Nasal cavity respiratory epithelium epithelial cell of viscerocranial mucosa (primary cell): ENCODE data around the gene C11orf97. TPM values are rescaled to one million over a fixed set of nuclear protein-coding genes. Genes with fewer than 3 reads are reported as not detected.

ENCODE experiments used
- total RNA-seq: library from RNA; depleted of rRNA; stranded (reverse); fragments of >200 nt; gene quantifications from 2 replicates; pipeline ENCODE4 v1.2.3, GENCODE V29; 2014

C11orf97 gene
- not detected in 2 replicates for total RNA-seq

GRCh38 chr11:94511932-94512781 is at the start of gene C11orf97:
Gene C11orf97, plus strand, starts transcription at chr11:94512461. Its CDS starts 68 bp downstream, at chr11:94512529.

GRCh38 chr11:94493281-94494125 is 18.8 kb upstream of the C11orf97 start, which contains the start of the genes ANKRD49 and MRE11:
Gene ANKRD49, plus strand, starts transcription at chr11:94493984. Its CDS starts 2,710 bp downstream, at chr11:94496694.
Gene MRE11, minus strand, starts transcription at chr11:94493844. Its CDS starts 1,043 bp downstream, at chr11:94492801.

GRCh38 chr11:94543695-94544645 is 31.7 kb downstream of the C11orf97 start, which contains the start of gene FUT4:
Gene FUT4, plus strand, starts transcription at chr11:94543921. Its CDS starts 213 bp downstream, at chr11:94544134.

GRCh38 chr11:94567181-94567670 is 55.0 kb downstream of the C11orf97 start, which contains the start of gene PIWIL4:
Gene PIWIL4, plus strand, starts transcription at chr11:94567368. Its CDS starts 151 bp downstream, at chr11:94567519.

Other genes with a start within 250 kb of the C11orf97 start
- gene IZUMO1R, start 207.9 kb upstream of the C11orf97 start, total RNA-seq, result not detected in 2 replicates
- gene GPR83, start 111.0 kb upstream of the C11orf97 start, total RNA-seq, result under 0.01 and 0.07 TPM in 2 replicates
- 8.9 and 18.5 TPM in 2 replicates for gene MRE11, start 18.6 kb upstream of the C11orf97 start, total RNA-seq
- 20.5 and 22.9 TPM in 2 replicates for gene ANKRD49, start 18.5 kb upstream of the C11orf97 start, total RNA-seq
- gene FUT4, start 31.5 kb downstream of the C11orf97 start, total RNA-seq, result 1.4 and 2.4 TPM in 2 replicates
- 0.34 and 1.00 TPM in 2 replicates for gene PIWIL4, start 54.9 kb downstream of the C11orf97 start, total RNA-seq